GM12874 (cell line): ENCODE results near the gene RPL26.

Experiments used
- CTCF ChIP-seq: IDR thresholded peaks from 2 replicates; pipeline ENCODE4 v1.5.1; 2011; ENCODE audit warnings: low read depth, mild to moderate bottlenecking, control low read depth, low read length, moderate library complexity; ENCODE audit not compliant: insufficient read depth

The RPL26 gene

GRCh38 chr17:8408371-8408770 is 25.4 kb upstream of the RPL26 start:
- no peak for TF ChIP-seq CTCF

GRCh38 chr17:8406174-8406573 is 23.2 kb upstream of the RPL26 start:
- TF ChIP-seq CTCF = no peak

DNA sequence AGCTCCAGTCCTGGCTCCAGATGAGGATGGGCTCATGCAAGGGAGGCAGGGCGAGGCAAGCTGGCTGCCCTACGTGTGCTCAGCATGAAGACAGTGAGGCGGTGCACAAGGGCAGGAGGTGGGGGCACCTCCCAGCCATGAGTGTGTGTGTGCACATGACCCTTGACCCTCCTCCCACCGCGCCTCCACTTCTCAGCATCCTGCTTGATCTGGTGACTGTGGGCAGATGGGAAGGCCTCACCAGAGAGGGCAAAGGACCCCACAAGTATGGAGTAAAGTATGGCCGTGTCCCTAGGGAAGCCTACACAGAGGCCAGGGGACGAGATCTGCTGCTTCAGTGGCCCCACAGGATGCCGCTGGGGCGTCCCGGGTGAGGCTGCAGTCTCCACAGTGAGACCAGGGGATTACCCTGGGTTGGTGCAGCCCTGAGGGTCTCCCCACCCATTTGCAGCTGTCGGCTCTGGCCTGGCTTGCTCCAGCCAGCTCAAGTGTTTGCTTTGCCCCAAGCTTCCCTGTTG is 22.6 kb upstream of the RPL26 start:
- TF ChIP-seq CTCF = no peak

GRCh38 chr17:8402921-8403536 is 20.0 kb upstream of the RPL26 start:
- TF ChIP-seq CTCF = no peak

- no peak for TF ChIP-seq CTCF
Measured at GRCh38 chr17:8401107-8401506, 18.1 kb upstream of the RPL26 start.

- TF ChIP-seq CTCF = no peak
Measured at GRCh38 chr17:8398980-8399379, 16.0 kb upstream of the RPL26 start.

GRCh38 chr17:8397636-8398035 is 14.6 kb upstream of the RPL26 start, which contains the start of gene RNF222:
TSS of gene RNF222 (minus strand) at chr17:8397827. CDS start at chr17:8393461, 4,366 bp downstream.
- TF ChIP-seq CTCF = no peak
